ENCODE results near the gene LSM14A.

DNA sequence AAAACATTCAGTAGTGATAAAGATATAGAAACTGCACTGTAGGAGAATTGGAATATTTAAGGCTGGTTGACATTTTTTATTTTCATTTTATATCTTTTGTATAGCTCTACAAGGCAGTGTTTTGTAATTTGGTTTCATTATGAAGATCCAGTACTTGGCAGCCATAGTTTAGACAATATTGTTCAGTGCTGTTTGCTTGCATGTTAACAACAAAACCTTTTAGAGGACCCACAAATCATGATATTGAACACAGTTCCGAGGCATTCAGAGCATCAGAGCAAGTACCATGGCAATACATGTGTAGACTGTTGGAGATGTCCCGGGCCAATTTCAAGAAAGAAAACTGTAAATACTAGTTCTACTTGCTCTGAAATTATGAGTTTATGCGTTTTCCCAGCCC, 56.5 kb downstream of the LSM14A start:
- TF ChIP-seq, protein P1, sequence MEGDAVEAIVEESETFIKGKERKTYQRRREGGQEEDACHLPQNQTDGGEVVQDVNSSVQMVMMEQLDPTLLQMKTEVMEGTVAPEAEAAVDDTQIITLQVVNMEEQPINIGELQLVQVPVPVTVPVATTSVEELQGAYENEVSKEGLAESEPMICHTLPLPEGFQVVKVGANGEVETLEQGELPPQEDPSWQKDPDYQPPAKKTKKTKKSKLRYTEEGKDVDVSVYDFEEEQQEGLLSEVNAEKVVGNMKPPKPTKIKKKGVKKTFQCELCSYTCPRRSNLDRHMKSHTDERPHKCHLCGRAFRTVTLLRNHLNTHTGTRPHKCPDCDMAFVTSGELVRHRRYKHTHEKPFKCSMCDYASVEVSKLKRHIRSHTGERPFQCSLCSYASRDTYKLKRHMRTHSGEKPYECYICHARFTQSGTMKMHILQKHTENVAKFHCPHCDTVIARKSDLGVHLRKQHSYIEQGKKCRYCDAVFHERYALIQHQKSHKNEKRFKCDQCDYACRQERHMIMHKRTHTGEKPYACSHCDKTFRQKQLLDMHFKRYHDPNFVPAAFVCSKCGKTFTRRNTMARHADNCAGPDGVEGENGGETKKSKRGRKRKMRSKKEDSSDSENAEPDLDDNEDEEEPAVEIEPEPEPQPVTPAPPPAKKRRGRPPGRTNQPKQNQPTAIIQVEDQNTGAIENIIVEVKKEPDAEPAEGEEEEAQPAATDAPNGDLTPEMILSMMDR (IDR thresholded peaks at IDR 0.05; ENCODE audit: insufficient read depth, low read length): no peak
- TF ChIP-seq, protein P2, sequence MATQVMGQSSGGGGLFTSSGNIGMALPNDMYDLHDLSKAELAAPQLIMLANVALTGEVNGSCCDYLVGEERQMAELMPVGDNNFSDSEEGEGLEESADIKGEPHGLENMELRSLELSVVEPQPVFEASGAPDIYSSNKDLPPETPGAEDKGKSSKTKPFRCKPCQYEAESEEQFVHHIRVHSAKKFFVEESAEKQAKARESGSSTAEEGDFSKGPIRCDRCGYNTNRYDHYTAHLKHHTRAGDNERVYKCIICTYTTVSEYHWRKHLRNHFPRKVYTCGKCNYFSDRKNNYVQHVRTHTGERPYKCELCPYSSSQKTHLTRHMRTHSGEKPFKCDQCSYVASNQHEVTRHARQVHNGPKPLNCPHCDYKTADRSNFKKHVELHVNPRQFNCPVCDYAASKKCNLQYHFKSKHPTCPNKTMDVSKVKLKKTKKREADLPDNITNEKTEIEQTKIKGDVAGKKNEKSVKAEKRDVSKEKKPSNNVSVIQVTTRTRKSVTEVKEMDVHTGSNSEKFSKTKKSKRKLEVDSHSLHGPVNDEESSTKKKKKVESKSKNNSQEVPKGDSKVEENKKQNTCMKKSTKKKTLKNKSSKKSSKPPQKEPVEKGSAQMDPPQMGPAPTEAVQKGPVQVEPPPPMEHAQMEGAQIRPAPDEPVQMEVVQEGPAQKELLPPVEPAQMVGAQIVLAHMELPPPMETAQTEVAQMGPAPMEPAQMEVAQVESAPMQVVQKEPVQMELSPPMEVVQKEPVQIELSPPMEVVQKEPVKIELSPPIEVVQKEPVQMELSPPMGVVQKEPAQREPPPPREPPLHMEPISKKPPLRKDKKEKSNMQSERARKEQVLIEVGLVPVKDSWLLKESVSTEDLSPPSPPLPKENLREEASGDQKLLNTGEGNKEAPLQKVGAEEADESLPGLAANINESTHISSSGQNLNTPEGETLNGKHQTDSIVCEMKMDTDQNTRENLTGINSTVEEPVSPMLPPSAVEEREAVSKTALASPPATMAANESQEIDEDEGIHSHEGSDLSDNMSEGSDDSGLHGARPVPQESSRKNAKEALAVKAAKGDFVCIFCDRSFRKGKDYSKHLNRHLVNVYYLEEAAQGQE (IDR thresholded peaks at IDR 0.05; ENCODE audit: insufficient replicate concordance, low read depth): no peak
